Measurements from ENCODE around the gene SLC17A7.

GRCh38 chr19:49396738-49397505 is 44.4 kb downstream of the SLC17A7 start:
- TF ChIP-seq ZFP30 (CRISPR knock-in tag; IDR thresholded peaks at IDR 0.05), result no peak
- TF ChIP-seq, protein P1, sequence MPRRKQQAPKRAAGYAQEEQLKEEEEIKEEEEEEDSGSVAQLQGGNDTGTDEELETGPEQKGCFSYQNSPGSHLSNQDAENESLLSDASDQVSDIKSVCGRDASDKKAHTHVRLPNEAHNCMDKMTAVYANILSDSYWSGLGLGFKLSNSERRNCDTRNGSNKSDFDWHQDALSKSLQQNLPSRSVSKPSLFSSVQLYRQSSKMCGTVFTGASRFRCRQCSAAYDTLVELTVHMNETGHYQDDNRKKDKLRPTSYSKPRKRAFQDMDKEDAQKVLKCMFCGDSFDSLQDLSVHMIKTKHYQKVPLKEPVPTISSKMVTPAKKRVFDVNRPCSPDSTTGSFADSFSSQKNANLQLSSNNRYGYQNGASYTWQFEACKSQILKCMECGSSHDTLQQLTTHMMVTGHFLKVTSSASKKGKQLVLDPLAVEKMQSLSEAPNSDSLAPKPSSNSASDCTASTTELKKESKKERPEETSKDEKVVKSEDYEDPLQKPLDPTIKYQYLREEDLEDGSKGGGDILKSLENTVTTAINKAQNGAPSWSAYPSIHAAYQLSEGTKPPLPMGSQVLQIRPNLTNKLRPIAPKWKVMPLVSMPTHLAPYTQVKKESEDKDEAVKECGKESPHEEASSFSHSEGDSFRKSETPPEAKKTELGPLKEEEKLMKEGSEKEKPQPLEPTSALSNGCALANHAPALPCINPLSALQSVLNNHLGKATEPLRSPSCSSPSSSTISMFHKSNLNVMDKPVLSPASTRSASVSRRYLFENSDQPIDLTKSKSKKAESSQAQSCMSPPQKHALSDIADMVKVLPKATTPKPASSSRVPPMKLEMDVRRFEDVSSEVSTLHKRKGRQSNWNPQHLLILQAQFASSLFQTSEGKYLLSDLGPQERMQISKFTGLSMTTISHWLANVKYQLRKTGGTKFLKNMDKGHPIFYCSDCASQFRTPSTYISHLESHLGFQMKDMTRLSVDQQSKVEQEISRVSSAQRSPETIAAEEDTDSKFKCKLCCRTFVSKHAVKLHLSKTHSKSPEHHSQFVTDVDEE (CRISPR knock-in tag; IDR thresholded peaks at IDR 0.05), result no peak
- TF ChIP-seq ZFP3 (CRISPR knock-in tag; IDR thresholded peaks at IDR 0.05), result no peak
- TF ChIP-seq PATZ1 (CRISPR knock-in tag; IDR thresholded peaks at IDR 0.05; ENCODE audit: borderline replicate concordance), result no peak
- TF ChIP-seq RARB (CRISPR knock-in tag; IDR thresholded peaks at IDR 0.05), result no peak
- TF ChIP-seq CREB5 (CRISPR knock-in tag; IDR thresholded peaks at IDR 0.05; ENCODE audit: low read depth), result no peak
- TF ChIP-seq ARNTL (CRISPR knock-in tag; IDR thresholded peaks at IDR 0.05; ENCODE audit: borderline replicate concordance, low read depth), result no peak
- no peak for TF ChIP-seq CSDC2 (CRISPR knock-in tag; IDR thresholded peaks at IDR 0.05)
- no peak for TF ChIP-seq ESRRG (CRISPR knock-in tag; IDR thresholded peaks at IDR 0.05)
- no peak for TF ChIP-seq ZC3H10 (CRISPR knock-in tag; IDR thresholded peaks at IDR 0.05)
